ENCODE results near the gene ENO1. TPM values are rescaled to one million over a fixed set of nuclear protein-coding genes. Genes with fewer than 3 reads are reported as not detected.

Gene ENO1
- total and polyA plus RNA-seq, 2 experiments from 2014 or later: 910 to 1,831 TPM

GRCh38 chr1:8816264-8816663, 62.2 kb downstream of the ENO1 start (continued):
- TF ChIP-seq NANOG (IDR thresholded peaks at IDR 0.05; ENCODE audit: borderline replicate concordance): no peak
- no peak for TF ChIP-seq CREB1 (CRISPR knock-in tag; IDR thresholded peaks at IDR 0.05; ENCODE audit: low read depth)

- Mint-ChIP-seq H3K27me3 (ENCODE audit: insufficient read depth, low read depth, poor library complexity) (peaks cover 6% of the 10 kb centered on the region), H3K36me3 (ENCODE audit: low read depth) (no peaks in the 10 kb centered on the region; the same call in 2 of the 3 replicates), H3K4me3 (peak overlapping the region; percentile 86), H3K27ac (no peak overlapping the region), H3K9me3 (no peaks in the 10 kb centered on the region), H3K4me1 (peaks cover 38% of the 10 kb centered on the region)
- Histone ChIP-seq H3F3A (replicated peaks; ENCODE audit: low read depth) (peaks cover 5% of the 10 kb centered on the region), H3K27ac (ENCODE audit: low read depth) (no peak overlapping the region), H3K27me3 (ENCODE audit: insufficient read depth) (no peaks in the 10 kb centered on the region), H3K36me3 (ENCODE audit: insufficient read depth) (no peaks in the 10 kb centered on the region), H4K20me1 (replicated peaks; ENCODE audit: insufficient read depth) (peaks cover 7% of the 10 kb centered on the region; the same call in 1 of the 2 replicates), H3K4me2 (peak overlapping the region; percentile 93), H3K79me2 (replicated peaks; ENCODE audit: insufficient read depth) (peaks cover 63% of the 10 kb centered on the region), H3K9me2 (ENCODE audit: insufficient read depth) (no peaks in the 10 kb centered on the region), H3K4me1 (ENCODE audit: insufficient read depth) (peaks cover 19% of the 10 kb centered on the region), H3K4me3 (peak overlapping the region; percentile 85), H2AFZ (no peak overlapping the region)
- TF ChIP-seq REST (IDR thresholded peaks at IDR 0.05; ENCODE audit: unreplicated experiment) (no peak), ZNF462 (CRISPR knock-in tag; IDR thresholded peaks at IDR 0.05) (no peak), ZNF331 (CRISPR knock-in tag; IDR thresholded peaks at IDR 0.05; ENCODE audit: low read depth) (no peak), CREB1 (CRISPR knock-in tag; IDR thresholded peaks at IDR 0.05; ENCODE audit: low read depth) (no peak), ETS1 (IDR thresholded peaks at IDR 0.05) (no peak), ZNF114 (CRISPR knock-in tag; IDR thresholded peaks at IDR 0.05) (no peak), CTCF (conservative IDR thresholded peaks at IDR 0.05; ENCODE audit: low read depth in 2 of 2) (no peak), EZH2phosphoT487 (IDR thresholded peaks at IDR 0.05; ENCODE audit: unreplicated experiment) (no peak), STAT1 (IDR thresholded peaks at IDR 0.05; ENCODE audit: unreplicated experiment) (no peak), JUNB (IDR thresholded peaks at IDR 0.05; ENCODE audit: unreplicated experiment) (no peak), POLR2AphosphoS5 (IDR thresholded peaks at IDR 0.05; ENCODE audit: low read depth) (no peak), EZH2 (IDR thresholded peaks at IDR 0.05; ENCODE audit: low read depth, unreplicated experiment) (no peak)
- DNase-seq (ENCODE audit: low spot score): no peak
- ATAC-seq: no peak
Observed at GRCh38 chr1:8815582-8816151, 62.8 kb downstream of the ENO1 start.
